ENCODE data around the gene CACNA1S. TPM values are rescaled to one million over a fixed set of nuclear protein-coding genes. Genes with fewer than 3 reads are reported as not detected.

Gene CACNA1S
- total and polyA plus RNA-seq, 12 donors, result under 0.01 to 0.09 (median 0.05) TPM; not detected in 7

DNA sequence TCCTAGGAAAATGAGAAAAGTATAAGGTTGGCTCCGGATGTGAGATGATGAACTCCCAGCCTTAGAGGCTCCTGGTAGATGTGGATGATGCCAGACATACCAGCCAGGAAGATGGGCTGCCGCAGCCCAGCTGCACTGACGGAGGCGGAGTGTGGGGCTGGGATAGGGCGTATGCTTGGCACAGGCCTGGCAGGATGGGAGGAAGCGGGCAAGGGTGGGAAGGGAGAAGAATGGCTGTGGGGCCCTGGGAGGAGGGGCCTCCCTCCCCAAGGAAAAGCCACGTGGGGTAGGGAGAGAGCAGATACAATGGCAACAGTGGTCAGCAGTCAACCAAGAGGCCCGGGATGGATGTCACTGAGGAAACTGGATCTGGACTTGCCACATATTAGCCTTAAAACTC, 47.4 kb downstream of the CACNA1S start:
- 72 to 79% methylated on average over 8 of the region's 8 CpGs for WGBS, 2 donors
- Histone ChIP-seq H3K27me3 (peaks cover 0 to 17% (median 0%) of the 10 kb centered on the region in 7 donors), H3K4me1 (peaks cover 0 to 15% (median 0%) of the 10 kb centered on the region in 9 donors), H3K27ac (no peak overlapping the region), H3K4me3 (no peak overlapping the region), H3K9me3 (no peaks in the 10 kb centered on the region), H3K36me3 (no peaks in the 10 kb centered on the region)
- no peak for TF ChIP-seq CTCF (IDR thresholded peaks at IDR 0.05)
- ATAC-seq, result no peak
- DNase-seq, result no peak
- intact Hi-C loops (cut with DNase I), result no loop called here

DNA sequence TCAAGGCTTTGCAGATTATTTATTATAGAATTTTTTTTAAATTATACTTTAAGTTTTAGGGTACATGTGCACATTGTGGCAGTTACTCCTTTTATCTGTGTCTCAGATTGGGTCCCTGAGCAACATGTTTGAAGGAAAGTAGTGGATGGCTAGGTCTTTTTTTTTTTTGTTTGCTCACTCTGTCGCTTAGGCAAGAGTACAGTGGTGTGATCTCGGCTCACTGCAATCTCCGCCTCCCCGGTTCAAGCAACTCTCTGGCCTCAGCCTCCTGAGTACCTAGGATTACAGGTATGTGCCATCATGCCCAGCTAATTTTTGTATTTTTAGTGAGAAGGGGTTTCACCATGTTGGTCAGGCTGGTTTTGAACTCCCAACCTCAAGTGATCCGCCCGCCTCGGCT, 49.1 kb downstream of the CACNA1S start:
- Histone ChIP-seq H3K27me3 (peaks cover 0 to 11% (median 4%) of the 10 kb centered on the region in 7 donors), H3K4me3 (no peak overlapping the region), H3K9me3 (no peaks in the 10 kb centered on the region), H3K36me3 (no peaks in the 10 kb centered on the region), H3K27ac (no peak overlapping the region), H3K4me1 (peaks cover 0 to 15% (median 0%) of the 10 kb centered on the region in 9 donors)
- ATAC-seq, result no peak
- DNase-seq, result no peak
- TF ChIP-seq CTCF (IDR thresholded peaks at IDR 0.05), result no peak
- intact Hi-C loops (cut with DNase I), result no loop called here
- 89 to 93% methylated on average over 7 of the region's 7 CpGs for WGBS, 2 donors

- intact Hi-C loops (cut with DNase I), result no loop called here
- DNase-seq, result no peak
Observed at GRCh38 chr1:201062511-201063091, 49.6 kb downstream of the CACNA1S start.

GRCh38 chr1:201061886-201062285, 50.3 kb downstream of the CACNA1S start:
- peaks cover 0 to 11% (median 4%) of the 10 kb centered on the region in 7 donors for H3K27me3 ChIP-seq
- no peak overlapping the region for H3K27ac ChIP-seq
- WGBS, 2 donors, result 94 to 95% methylated on average over 12 of the region's 12 CpGs
- peak in 1 of 8 donors; percentile 29 for ATAC-seq
- peaks cover 0 to 15% (median 0%) of the 10 kb centered on the region in 9 donors for H3K4me1 ChIP-seq
- no peak for DNase-seq
- H3K36me3 ChIP-seq, result no peaks in the 10 kb centered on the region
- H3K4me3 ChIP-seq, result no peak overlapping the region
- TF ChIP-seq CTCF (IDR thresholded peaks at IDR 0.05), result no peak
- intact Hi-C loops (cut with DNase I), result no loop called here
- no peaks in the 10 kb centered on the region for H3K9me3 ChIP-seq

More at GRCh38 chr1:201062511-201063091, 49.6 kb downstream of the CACNA1S start:
- 72 to 73% methylated on average over 8 of the region's 8 CpGs for WGBS, 2 donors
- no peak for ATAC-seq
- Histone ChIP-seq H3K4me3 (no peak overlapping the region), H3K27ac (no peak overlapping the region), H3K27me3 (peaks cover 0 to 11% (median 4%) of the 10 kb centered on the region in 7 donors), H3K36me3 (no peaks in the 10 kb centered on the region), H3K4me1 (peaks cover 0 to 15% (median 0%) of the 10 kb centered on the region in 9 donors), H3K9me3 (no peaks in the 10 kb centered on the region)
- no peak for TF ChIP-seq CTCF (IDR thresholded peaks at IDR 0.05)
